ENCODE results near the gene TM4SF4. TPM values are rescaled to one million over a fixed set of nuclear protein-coding genes. Genes with fewer than 3 reads are reported as not detected.

Gene TM4SF4
- total RNA-seq, 4 donors from 2014 or later = 0.13 to 2.3 TPM; not detected in 2

GRCh38 chr3:149475451-149476060 lies 1.1 kb downstream of the TM4SF4 start:
- Histone ChIP-seq H3K27ac (no peak overlapping the region), H3K36me3 (no peaks in the 10 kb centered on the region), H3K9me3 (no peaks in the 10 kb centered on the region), H3K4me1 (peaks cover 28 to 37% of the 10 kb centered on the region in 2 donors), H3K4me3 (no peak overlapping the region), H3K27me3 (no peaks in the 10 kb centered on the region)
- no peak for TF ChIP-seq POLR2A (IDR thresholded peaks at IDR 0.05)
- no peak for TF ChIP-seq CTCF (IDR thresholded peaks at IDR 0.05 in 4 of 5, conservative IDR thresholded peaks at IDR 0.05 in 1 of 5)
- ATAC-seq (no peak), DNase-seq (no peak)
- in situ Hi-C loops (cut with MboI; ENCODE audit: low sequenced_read_pairs in 4 of 4) (loop anchor here (5.0 to 25.0 kb wide), 5 partner anchors 78 to 513 kb away; partner anchors contain the start of gene TM4SF1 (in 1 of the 4)), intact Hi-C loops (cut with DNase I; ENCODE audit: low total_unique reads) (loop anchor here (10.0 kb wide), 1 partner anchor 521 kb away; no protein-coding TSS in a partner anchor)

GRCh38 chr3:149476225-149476624 lies 1.7 kb downstream of the TM4SF4 start:
- no peaks in the 10 kb centered on the region for H3K36me3 ChIP-seq
- no peaks in the 10 kb centered on the region for H3K9me3 ChIP-seq
- DNase-seq (no peak), ATAC-seq (no peak)
- peaks cover 28 to 37% of the 10 kb centered on the region in 2 donors for H3K4me1 ChIP-seq
- intact Hi-C loops (cut with DNase I; ENCODE audit: low total_unique reads) (loop anchor here (10.0 kb wide), 1 partner anchor 521 kb away; no protein-coding TSS in a partner anchor), in situ Hi-C loops (cut with MboI; ENCODE audit: low sequenced_read_pairs in 4 of 4) (loop anchor here (5.0 to 25.0 kb wide), 5 partner anchors 79 to 514 kb away; partner anchors contain the start of gene TM4SF1 (in 1 of the 4))
- no peak overlapping the region for H3K4me3 ChIP-seq
- H3K27ac ChIP-seq = no peak overlapping the region
- no peaks in the 10 kb centered on the region for H3K27me3 ChIP-seq
- TF ChIP-seq CTCF (IDR thresholded peaks at IDR 0.05 in 4 of 5, conservative IDR thresholded peaks at IDR 0.05 in 1 of 5) = no peak

- Histone ChIP-seq H3K36me3 (no peaks in the 10 kb centered on the region), H3K9me3 (no peaks in the 10 kb centered on the region), H3K4me1 (peaks cover 9 to 16% of the 10 kb centered on the region in 2 donors), H3K27ac (peak overlapping the region; percentile 34 to 75 (median 52)), H3K27me3 (no peaks in the 10 kb centered on the region), H3K4me3 (no peak overlapping the region)
- in situ Hi-C loops (cut with MboI; ENCODE audit: low sequenced_read_pairs in 4 of 4) = loop anchor here (5.0 to 25.0 kb wide), 6 partner anchors 82 to 517 kb away; partner anchors contain the start of gene TM4SF1 (in 1 of the 4)
- TF ChIP-seq CTCF (IDR thresholded peaks at IDR 0.05 in 4 of 5, conservative IDR thresholded peaks at IDR 0.05 in 1 of 5) (no peak), POLR2A (IDR thresholded peaks at IDR 0.05) (no peak)
- no peak for DNase-seq
- peak; percentile 24 to 47 for ATAC-seq
- intact Hi-C loops (cut with DNase I; ENCODE audit: low total_unique reads) = loop anchor here (1.0 to 10.0 kb wide), 4 partner anchors 86 to 525 kb away; no protein-coding TSS in a partner anchor
These were observed 5.3 kb downstream of the TM4SF4 start for GRCh38 chr3:149479621-149480325.

- intact Hi-C loops (cut with DNase I; ENCODE audit: low total_unique reads) = loop anchor here (1.0 to 5.0 kb wide), 3 partner anchors 87 to 358 kb away; no protein-coding TSS in a partner anchor
- Histone ChIP-seq H3K4me3 (no peak overlapping the region), H3K27me3 (no peaks in the 10 kb centered on the region), H3K27ac (peak overlapping the region; percentile 34 to 75 (median 52)), H3K4me1 (peaks cover 9 to 16% of the 10 kb centered on the region in 2 donors), H3K9me3 (no peaks in the 10 kb centered on the region), H3K36me3 (no peaks in the 10 kb centered on the region)
- in situ Hi-C loops (cut with MboI; ENCODE audit: low sequenced_read_pairs in 4 of 4) = loop anchor here (5.0 to 25.0 kb wide), 5 partner anchors 83 to 518 kb away; partner anchors contain the start of gene TM4SF1 (in 1 of the 4)
- peak; percentile 90 to 96 for ATAC-seq
- DNase-seq = peak; percentile 54 to 74
- TF ChIP-seq CTCF (IDR thresholded peaks at IDR 0.05 in 4 of 5, conservative IDR thresholded peaks at IDR 0.05 in 1 of 5) = peak; percentile 55 to 84 (median 70)
- TF ChIP-seq POLR2A (IDR thresholded peaks at IDR 0.05) = no peak
These were observed 6.0 kb downstream of the TM4SF4 start for GRCh38 chr3:149480326-149481017.

Measured in gastrocnemius medialis (tissue), 4 donors.